Fibroblast of the aortic adventitia (primary cell): ENCODE measurements around the gene MROH9. TPM values are rescaled to one million over a fixed set of nuclear protein-coding genes. Genes with fewer than 3 reads are reported as not detected.

Experiments
- DNase-seq: peaks from one replicate; pipeline ENCODE4 v3.0.0-alpha.2; 2010; ENCODE audit warnings: low read depth
- H3K4me3 ChIP-seq: 2 replicates; pipeline ENCODE4 v1.5.1; 2011; ENCODE audit warnings: low read depth, mild to moderate bottlenecking, control low read depth, low read length, moderate library complexity
- small RNA-seq: library from RNA; depleted of rRNA; stranded (forward); fragments of <200 nt; gene quantifications from one replicate; pipeline ENCODE3, GENCODE V24; 2012
- total RNA-seq: library from RNA; depleted of rRNA; stranded (reverse); fragments of >200 nt; gene quantifications from 2 replicates; pipeline ENCODE4 v1.2.3, GENCODE V29; 2012; ENCODE audit warnings: low replicate concordance
- TF ChIP-seq, protein P1 (sequence below): IDR thresholded peaks from 2 replicates; pipeline ENCODE4 v1.5.1; 2011; ENCODE audit warnings: mild to moderate bottlenecking, low read length, control low read depth, inconsistent platforms; ENCODE audit not compliant: insufficient read depth

The MROH9 gene
- total RNA-seq, 1 donor: 0.27 TPM

DNA sequence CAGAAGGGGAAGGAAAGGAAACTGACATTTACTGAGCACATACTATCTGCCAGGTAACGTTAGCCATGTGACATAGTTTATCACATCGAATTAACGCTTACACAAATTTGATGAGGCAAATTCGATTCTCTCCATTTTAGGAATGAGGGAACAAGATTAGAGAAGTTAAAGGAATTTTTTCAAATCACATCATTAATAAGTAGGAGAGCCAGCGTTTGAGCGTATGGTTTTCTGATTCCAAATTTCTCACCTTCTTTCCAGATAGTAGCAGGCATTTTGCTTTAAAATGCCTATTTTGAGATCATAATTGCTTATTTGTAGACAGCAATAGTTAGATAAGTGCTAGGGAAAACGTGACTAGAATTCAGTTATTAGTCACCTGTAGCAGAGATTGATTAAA lies 174.6 kb downstream of the MROH9 start:
- TF ChIP-seq, protein P1, sequence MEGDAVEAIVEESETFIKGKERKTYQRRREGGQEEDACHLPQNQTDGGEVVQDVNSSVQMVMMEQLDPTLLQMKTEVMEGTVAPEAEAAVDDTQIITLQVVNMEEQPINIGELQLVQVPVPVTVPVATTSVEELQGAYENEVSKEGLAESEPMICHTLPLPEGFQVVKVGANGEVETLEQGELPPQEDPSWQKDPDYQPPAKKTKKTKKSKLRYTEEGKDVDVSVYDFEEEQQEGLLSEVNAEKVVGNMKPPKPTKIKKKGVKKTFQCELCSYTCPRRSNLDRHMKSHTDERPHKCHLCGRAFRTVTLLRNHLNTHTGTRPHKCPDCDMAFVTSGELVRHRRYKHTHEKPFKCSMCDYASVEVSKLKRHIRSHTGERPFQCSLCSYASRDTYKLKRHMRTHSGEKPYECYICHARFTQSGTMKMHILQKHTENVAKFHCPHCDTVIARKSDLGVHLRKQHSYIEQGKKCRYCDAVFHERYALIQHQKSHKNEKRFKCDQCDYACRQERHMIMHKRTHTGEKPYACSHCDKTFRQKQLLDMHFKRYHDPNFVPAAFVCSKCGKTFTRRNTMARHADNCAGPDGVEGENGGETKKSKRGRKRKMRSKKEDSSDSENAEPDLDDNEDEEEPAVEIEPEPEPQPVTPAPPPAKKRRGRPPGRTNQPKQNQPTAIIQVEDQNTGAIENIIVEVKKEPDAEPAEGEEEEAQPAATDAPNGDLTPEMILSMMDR: no peak
- H3K4me3 ChIP-seq: no peak overlapping the region
- DNase-seq: no peak

DNA sequence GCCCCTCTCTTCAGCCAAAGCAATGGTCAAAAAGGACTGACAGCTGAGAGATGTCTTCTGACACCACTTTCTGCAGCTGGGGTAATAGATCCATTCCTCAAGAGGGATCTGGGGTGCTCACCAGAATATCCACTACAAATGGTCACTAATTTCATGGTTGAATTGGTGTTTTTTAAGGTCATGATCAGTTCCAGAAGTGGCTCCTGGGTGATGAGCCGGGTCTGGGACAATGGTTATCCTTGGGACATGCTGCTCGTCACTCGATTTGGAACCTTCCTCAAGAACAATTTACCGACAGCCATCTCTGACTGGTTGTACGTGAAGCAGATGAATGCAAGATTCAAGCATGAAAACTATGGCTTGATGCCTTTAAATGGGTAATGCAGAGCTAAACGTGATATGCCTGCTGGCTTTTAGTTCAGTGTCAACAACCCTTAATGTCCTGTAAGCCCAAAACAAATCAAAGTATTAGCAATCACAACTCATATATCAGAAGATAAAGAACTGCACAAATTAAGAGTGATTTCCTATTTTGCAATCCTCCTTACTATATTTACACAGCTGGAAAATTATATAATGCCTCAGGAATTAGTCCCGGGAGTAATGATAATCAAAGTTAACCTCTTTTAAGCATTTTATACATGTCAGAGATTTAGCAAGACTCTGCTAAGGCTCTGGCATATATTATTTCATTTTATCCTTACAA lies 175.4 kb downstream of the MROH9 start:
- no peak overlapping the region for H3K4me3 ChIP-seq
- DNase-seq: peak; percentile 73
- TF ChIP-seq, protein P1: no peak

DNA sequence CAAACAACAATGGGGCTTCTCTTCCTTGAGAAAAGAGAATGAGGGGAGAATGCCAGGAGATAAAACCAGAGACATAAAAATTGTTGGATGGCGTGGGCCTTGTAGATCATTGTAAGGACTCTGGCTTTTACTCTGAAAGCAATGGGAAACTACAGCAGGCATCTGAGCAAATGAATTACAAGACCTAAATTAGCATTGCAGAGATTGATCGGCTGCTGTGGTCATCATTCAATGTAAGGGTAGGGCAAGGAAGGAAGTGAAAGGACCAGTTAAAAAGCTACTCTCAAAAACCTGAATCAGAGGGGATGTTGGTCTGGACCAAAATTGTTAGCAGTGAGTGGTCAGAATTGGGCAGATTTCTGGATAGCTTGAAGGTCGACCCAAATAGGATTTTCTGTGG lies 176.8 kb downstream of the MROH9 start:
- H3K4me3 ChIP-seq: no peak overlapping the region
- DNase-seq: no peak
- TF ChIP-seq, protein P1: no peak

DNA sequence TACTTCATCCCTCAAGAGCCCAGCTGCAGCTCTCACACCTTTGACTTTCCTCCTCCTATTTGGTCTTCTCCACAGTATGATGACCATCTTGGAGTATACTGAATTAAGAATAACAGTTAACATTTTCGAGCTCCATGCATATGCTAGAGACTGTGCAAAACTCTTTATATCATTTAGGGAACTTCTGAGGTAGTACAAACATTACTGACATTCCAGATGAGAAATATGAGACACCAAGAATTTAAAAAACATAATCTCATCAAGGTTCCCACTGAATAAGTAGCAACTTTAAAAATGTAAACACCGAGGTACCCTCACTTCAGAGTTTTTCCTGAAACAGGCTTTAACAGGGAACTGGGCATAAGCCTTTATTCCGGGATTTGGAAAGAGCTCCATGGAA lies 178.0 kb downstream of the MROH9 start:
- TF ChIP-seq, protein P1: no peak
- H3K4me3 ChIP-seq: no peak overlapping the region
- DNase-seq: no peak

Small RNA genes lying within 50 kb of the gene (small RNA-seq; reads per million reads assigned to genes)
- not detected for gene MIR1295A

Other genes with a start within 250 kb of the MROH9 start
- gene FMO3, start 155.4 kb downstream of the MROH9 start, total RNA-seq: 1.3 TPM in 1 of 2 replicates, not detected in the other
- gene FMO2, start 249.8 kb downstream of the MROH9 start, total RNA-seq: 0.45 and 7.4 TPM in 2 replicates